NT2/D1 (cell line): ENCODE results near the gene SLC33A1.

Experiments
- YY1 ChIP-seq: IDR thresholded peaks from 2 replicates; pipeline ENCODE4 v1.6.1; 2011; ENCODE audit not compliant: insufficient read length, insufficient read depth
- ZNF274 ChIP-seq: IDR thresholded peaks from 2 replicates; pipeline ENCODE4 v1.6.1; 2011; ENCODE audit warnings: mild to moderate bottlenecking, low read depth, low read length

DNA sequence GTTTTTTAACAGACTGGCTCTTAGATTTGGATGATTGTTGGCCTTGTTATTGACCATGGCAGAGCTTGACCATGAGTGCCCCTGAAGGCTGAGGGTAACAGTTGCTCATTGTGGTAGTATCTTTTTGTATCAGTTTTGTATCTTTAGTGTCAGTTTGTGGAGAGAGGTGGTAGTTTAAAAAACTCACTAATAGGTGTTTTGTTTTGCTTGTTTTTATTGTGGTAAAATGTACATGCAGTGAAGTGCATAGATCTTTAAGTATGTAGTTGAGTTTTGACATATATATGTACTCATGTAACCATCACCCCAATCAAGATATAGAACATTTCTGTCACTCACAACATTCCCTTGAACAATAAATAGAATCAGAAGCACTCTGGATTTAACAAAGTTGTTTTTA, 26.1 kb upstream of the SLC33A1 start:
- no peak for TF ChIP-seq ZNF274
- TF ChIP-seq YY1: no peak
